ENCODE data around the gene PRKN. TPM values are rescaled to one million over a fixed set of nuclear protein-coding genes. Genes with fewer than 3 reads are reported as not detected.

PRKN gene
- total RNA-seq, 1 experiment from 2014 or later, result 0.46 TPM

GRCh38 chr6:161376367-161376766 is 1351.2 kb downstream of the PRKN start:
- no peak overlapping the region for H3K27ac ChIP-seq (ENCODE audit: low read length)
- no peak overlapping the region for H3K4me3 ChIP-seq (ENCODE audit: low read depth in 2 of 2, low read length in 2 of 2)
- TF ChIP-seq CTCF (IDR thresholded peaks at IDR 0.05) (no peak), TCF7L2 (IDR thresholded peaks at IDR 0.05; ENCODE audit: low read depth, low read length) (no peak)
- in situ Hi-C loops (cut with HindIII; ENCODE audit: low pct_unique_long_range_greater_than_20kb, low sequenced_read_pairs), result no loop called here
- BruUV-seq (replicated peaks), result no TSS peak
- ChIA-PET CTCF (no interaction called here), POLR2A (no interaction called here)
- H3K36me3 ChIP-seq (ENCODE audit: control insufficient read depth, insufficient read depth, low read length), result no peaks in the 10 kb centered on the region
- no peaks in the 10 kb centered on the region for H3K9me3 ChIP-seq (ENCODE audit: control insufficient read depth, insufficient read depth, low read depth, low read length)
- peaks cover 5% of the 10 kb centered on the region; the same call in 1 of the 2 replicates for H3K4me1 ChIP-seq (ENCODE audit: control insufficient read depth, insufficient read depth, low read length)
- no peaks in the 10 kb centered on the region for H3K27me3 ChIP-seq (ENCODE audit: control insufficient read depth, insufficient read depth, low read length)
- ATAC-seq (no peak), DNase-seq (ENCODE audit: low read depth, low spot score) (no peak)
- intact Hi-C loops (cut with micrococcal nuclease; ENCODE audit: unreplicated experiment), result no loop called here

- peak; percentile 78 for ATAC-seq
- H3K36me3 ChIP-seq (ENCODE audit: control insufficient read depth, insufficient read depth, low read length), result no peaks in the 10 kb centered on the region
- H3K9me3 ChIP-seq (ENCODE audit: control insufficient read depth, insufficient read depth, low read depth, low read length), result no peaks in the 10 kb centered on the region
- ChIA-PET CTCF (interaction anchor here (0.7 to 1.9 kb wide), 2 partner anchors 274 to 440 kb away, joined by 3 to 8 read pairs; no protein-coding TSS in a partner anchor), POLR2A (interaction anchor here (0.6 kb wide), 2 partner anchors 25 to 114 kb away, joined by 3 read pairs; no protein-coding TSS in a partner anchor)
- peaks cover 5% of the 10 kb centered on the region; the same call in 1 of the 2 replicates for H3K4me1 ChIP-seq (ENCODE audit: control insufficient read depth, insufficient read depth, low read length)
- in situ Hi-C loops (cut with HindIII; ENCODE audit: low pct_unique_long_range_greater_than_20kb, low sequenced_read_pairs), result no loop called here
- BruUV-seq (replicated peaks), result no TSS peak
- DNase-seq (ENCODE audit: low read depth, low spot score), result no peak
- no peak for TF ChIP-seq REST (IDR thresholded peaks at IDR 0.05; ENCODE audit: insufficient read depth in 1 of 2, low read depth in 2 of 2, low read length in 1 of 2)
- TF ChIP-seq POLR2AphosphoS5 (IDR thresholded peaks at IDR 0.05; ENCODE audit: low read depth, low read length), result no peak
- TF ChIP-seq SIN3A (IDR thresholded peaks at IDR 0.05; ENCODE audit: borderline replicate concordance, insufficient read depth, low read depth, low read length), result no peak
- TF ChIP-seq TCF7L2 (IDR thresholded peaks at IDR 0.05; ENCODE audit: low read depth, low read length), result no peak
- peak; percentile 52 for TF ChIP-seq CTCF (IDR thresholded peaks at IDR 0.05)
- H3K27ac ChIP-seq (ENCODE audit: low read length), result no peak overlapping the region
- H3K4me3 ChIP-seq (ENCODE audit: low read depth in 2 of 2, low read length in 2 of 2), result peak overlapping the region; percentile 14 to 38
- no peaks in the 10 kb centered on the region for H3K27me3 ChIP-seq (ENCODE audit: control insufficient read depth, insufficient read depth, low read length)
- intact Hi-C loops (cut with micrococcal nuclease; ENCODE audit: unreplicated experiment), result loop anchor here (1.0 to 5.0 kb wide), 6 partner anchors 103 to 640 kb away; partner anchors contain the start of genes AGPAT4 and MAP3K4
These were observed 1352.3 kb downstream of the PRKN start for GRCh38 chr6:161374971-161375873.
